Neural cell (in vitro differentiated cells): ENCODE data around the gene KIAA1958.

ENCODE experiments used
- EP300 ChIP-seq: fragments of 450-650 bp; conservative IDR thresholded peaks from 2 replicates; pipeline ENCODE4 v1.6.1; 2014; ENCODE audit warnings: antibody characterized with exemption, mild to moderate bottlenecking, moderate library complexity; ENCODE audit not compliant: poor library complexity, severe bottlenecking
- EZH2 ChIP-seq: fragments of 200-600, 300-800 bp; shearing (Covaris generic), sonication (generic); IDR thresholded peaks from 2 replicates; pipeline ENCODE4 v1.6.1; 2014; ENCODE audit warnings: antibody characterized with exemption, low read length, borderline replicate concordance, mild to moderate bottlenecking; ENCODE audit not compliant: insufficient read depth, poor library complexity, severe bottlenecking
- MXI1 ChIP-seq: fragments of 450-650 bp; conservative IDR thresholded peaks from 2 replicates; pipeline ENCODE4 v1.6.1; 2014; ENCODE audit warnings: antibody characterized with exemption, mild to moderate bottlenecking; ENCODE audit not compliant: poor library complexity, severe bottlenecking
- POLR2AphosphoS5 ChIP-seq: IDR thresholded peaks from 2 replicates; pipeline ENCODE4 v1.6.1; 2012
- RAD21 ChIP-seq: fragments of 450-650 bp; conservative IDR thresholded peaks from 2 replicates; pipeline ENCODE4 v1.6.1; 2014; ENCODE audit warnings: antibody characterized with exemption, mild to moderate bottlenecking, moderate library complexity
- SMC3 ChIP-seq: fragments of 450-650 bp; conservative IDR thresholded peaks from 2 replicates; pipeline ENCODE4 v1.6.1; 2014; ENCODE audit warnings: antibody characterized with exemption, mild to moderate bottlenecking, moderate library complexity; ENCODE audit not compliant: poor library complexity
- TAF1 ChIP-seq: IDR thresholded peaks from 2 replicates; pipeline ENCODE4 v1.6.1; 2012; ENCODE audit warnings: low read depth
- TF ChIP-seq, protein P1 (sequence below): fragments of 450-650 bp; IDR thresholded peaks from 2 replicates; pipeline ENCODE4 v1.5.1; 2014; ENCODE audit warnings: antibody characterized with exemption, mild to moderate bottlenecking, moderate library complexity; ENCODE audit not compliant: poor library complexity, severe bottlenecking
- TF ChIP-seq, protein P2 (sequence below): IDR thresholded peaks from 2 replicates; pipeline ENCODE4 v1.6.1; 2012; ENCODE audit warnings: borderline replicate concordance

DNA sequence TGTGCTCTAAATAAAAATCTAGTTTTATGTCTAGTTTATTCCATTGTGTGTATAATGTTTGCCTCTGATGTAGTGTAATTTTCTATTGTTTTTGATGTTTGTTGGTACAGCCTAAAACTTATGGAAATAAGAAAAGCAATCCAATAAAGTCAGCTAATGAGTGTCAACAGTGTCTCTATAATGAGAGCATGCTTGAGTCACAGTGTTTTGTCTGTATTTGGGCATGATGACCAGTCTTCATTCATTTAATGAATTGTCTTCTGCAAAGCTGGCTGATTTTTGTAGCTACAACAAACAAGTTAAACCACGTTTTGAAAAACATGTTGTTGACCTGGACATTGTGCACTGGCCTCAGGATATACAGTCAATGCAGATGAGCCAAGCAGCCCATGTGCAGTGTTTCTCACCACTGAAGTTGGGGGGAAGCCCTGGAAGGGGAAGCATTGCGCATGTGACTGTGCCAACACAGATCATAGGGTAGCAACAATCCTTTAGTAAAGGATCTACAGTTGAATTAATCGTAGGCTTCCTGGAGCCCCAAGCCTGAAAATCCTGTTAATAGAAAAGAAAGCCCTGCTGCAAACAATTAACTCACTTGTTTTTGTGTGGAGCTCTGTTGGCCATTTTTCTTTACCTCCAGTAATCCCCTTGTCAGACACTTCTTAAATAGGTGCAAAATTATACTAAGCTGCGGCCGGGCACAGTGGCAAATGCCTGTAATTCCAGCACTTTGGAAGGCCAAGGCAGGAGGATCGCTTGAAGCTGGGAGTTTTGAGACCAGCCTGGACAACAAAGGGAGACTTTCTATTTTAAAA lies 143.3 kb downstream of the KIAA1958 start:
- TF ChIP-seq, protein P1, sequence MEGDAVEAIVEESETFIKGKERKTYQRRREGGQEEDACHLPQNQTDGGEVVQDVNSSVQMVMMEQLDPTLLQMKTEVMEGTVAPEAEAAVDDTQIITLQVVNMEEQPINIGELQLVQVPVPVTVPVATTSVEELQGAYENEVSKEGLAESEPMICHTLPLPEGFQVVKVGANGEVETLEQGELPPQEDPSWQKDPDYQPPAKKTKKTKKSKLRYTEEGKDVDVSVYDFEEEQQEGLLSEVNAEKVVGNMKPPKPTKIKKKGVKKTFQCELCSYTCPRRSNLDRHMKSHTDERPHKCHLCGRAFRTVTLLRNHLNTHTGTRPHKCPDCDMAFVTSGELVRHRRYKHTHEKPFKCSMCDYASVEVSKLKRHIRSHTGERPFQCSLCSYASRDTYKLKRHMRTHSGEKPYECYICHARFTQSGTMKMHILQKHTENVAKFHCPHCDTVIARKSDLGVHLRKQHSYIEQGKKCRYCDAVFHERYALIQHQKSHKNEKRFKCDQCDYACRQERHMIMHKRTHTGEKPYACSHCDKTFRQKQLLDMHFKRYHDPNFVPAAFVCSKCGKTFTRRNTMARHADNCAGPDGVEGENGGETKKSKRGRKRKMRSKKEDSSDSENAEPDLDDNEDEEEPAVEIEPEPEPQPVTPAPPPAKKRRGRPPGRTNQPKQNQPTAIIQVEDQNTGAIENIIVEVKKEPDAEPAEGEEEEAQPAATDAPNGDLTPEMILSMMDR = no peak
- TF ChIP-seq SMC3 (no peak), EZH2 (no peak), POLR2AphosphoS5 (no peak), EP300 (no peak), MXI1 (no peak), RAD21 (no peak), TAF1 (no peak)
- TF ChIP-seq, protein P2, sequence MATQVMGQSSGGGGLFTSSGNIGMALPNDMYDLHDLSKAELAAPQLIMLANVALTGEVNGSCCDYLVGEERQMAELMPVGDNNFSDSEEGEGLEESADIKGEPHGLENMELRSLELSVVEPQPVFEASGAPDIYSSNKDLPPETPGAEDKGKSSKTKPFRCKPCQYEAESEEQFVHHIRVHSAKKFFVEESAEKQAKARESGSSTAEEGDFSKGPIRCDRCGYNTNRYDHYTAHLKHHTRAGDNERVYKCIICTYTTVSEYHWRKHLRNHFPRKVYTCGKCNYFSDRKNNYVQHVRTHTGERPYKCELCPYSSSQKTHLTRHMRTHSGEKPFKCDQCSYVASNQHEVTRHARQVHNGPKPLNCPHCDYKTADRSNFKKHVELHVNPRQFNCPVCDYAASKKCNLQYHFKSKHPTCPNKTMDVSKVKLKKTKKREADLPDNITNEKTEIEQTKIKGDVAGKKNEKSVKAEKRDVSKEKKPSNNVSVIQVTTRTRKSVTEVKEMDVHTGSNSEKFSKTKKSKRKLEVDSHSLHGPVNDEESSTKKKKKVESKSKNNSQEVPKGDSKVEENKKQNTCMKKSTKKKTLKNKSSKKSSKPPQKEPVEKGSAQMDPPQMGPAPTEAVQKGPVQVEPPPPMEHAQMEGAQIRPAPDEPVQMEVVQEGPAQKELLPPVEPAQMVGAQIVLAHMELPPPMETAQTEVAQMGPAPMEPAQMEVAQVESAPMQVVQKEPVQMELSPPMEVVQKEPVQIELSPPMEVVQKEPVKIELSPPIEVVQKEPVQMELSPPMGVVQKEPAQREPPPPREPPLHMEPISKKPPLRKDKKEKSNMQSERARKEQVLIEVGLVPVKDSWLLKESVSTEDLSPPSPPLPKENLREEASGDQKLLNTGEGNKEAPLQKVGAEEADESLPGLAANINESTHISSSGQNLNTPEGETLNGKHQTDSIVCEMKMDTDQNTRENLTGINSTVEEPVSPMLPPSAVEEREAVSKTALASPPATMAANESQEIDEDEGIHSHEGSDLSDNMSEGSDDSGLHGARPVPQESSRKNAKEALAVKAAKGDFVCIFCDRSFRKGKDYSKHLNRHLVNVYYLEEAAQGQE = no peak
